GM23338 (cell line): ENCODE measurements around the gene RHOT1. TPM values are rescaled to one million over a fixed set of nuclear protein-coding genes. Genes with fewer than 3 reads are reported as not detected.

Experiments used
- ATAC-seq: fragments of 200-7000 bp; cut with Tn5 transposase; 3 replicates; pipeline ENCODE4 v1.9.1; 2020
- DNase-seq: peaks from one replicate; pipeline ENCODE4 v3.0.0-alpha.2; 2015; ENCODE audit warnings: low spot score
- H2AFZ ChIP-seq: fragments of 200-600 bp; sonication (generic); 2 replicates; pipeline ENCODE4 v1.8.0; 2016; ENCODE audit warnings: antibody characterized with exemption, mild to moderate bottlenecking, moderate library complexity
- H3F3A ChIP-seq: fragments of 200-600 bp; sonication (generic); replicated peaks from 2 replicates; pipeline ENCODE4 v1.8.0; 2017; ENCODE audit warnings: antibody characterized with exemption, mixed run types, low read depth
- H3K27ac ChIP-seq: fragments of 200-600 bp; sonication (generic); 2 replicates; pipeline ENCODE4 v1.6.1; 2016; ENCODE audit warnings: low read depth
- H3K27me3 ChIP-seq: fragments of 200-600 bp; sonication (generic); 2 replicates; pipeline ENCODE4 v1.8.0; 2016; ENCODE audit warnings: mild to moderate bottlenecking, mixed run types, moderate library complexity; ENCODE audit not compliant: insufficient read depth
- H3K36me3 ChIP-seq: fragments of 200-600 bp; sonication (generic); 2 replicates; pipeline ENCODE4 v1.8.0; 2016; ENCODE audit warnings: mild to moderate bottlenecking; ENCODE audit not compliant: insufficient read depth
- H3K4me1 ChIP-seq: fragments of 200-600 bp; sonication (generic); 2 replicates; pipeline ENCODE4 v1.8.0; 2016; ENCODE audit warnings: mild to moderate bottlenecking, moderate library complexity; ENCODE audit not compliant: insufficient read depth
- H3K4me2 ChIP-seq: fragments of 200-600 bp; sonication (generic); 2 replicates; pipeline ENCODE4 v1.7.1; 2017; ENCODE audit warnings: mixed run types
- H3K4me3 ChIP-seq: fragments of 200-600 bp; sonication (generic); 2 replicates; pipeline ENCODE4 v1.6.1; 2016; ENCODE audit warnings: mixed run types
- H3K79me2 ChIP-seq: fragments of 200-600 bp; sonication (generic); replicated peaks from 2 replicates; pipeline ENCODE4 v1.8.0; 2017; ENCODE audit warnings: mild to moderate bottlenecking; ENCODE audit not compliant: insufficient read depth
- H3K9me2 ChIP-seq: fragments of 200-600 bp; sonication (generic); 2 replicates; pipeline ENCODE4 v1.8.0; 2017; ENCODE audit not compliant: insufficient read depth
- H4K20me1 ChIP-seq: fragments of 200-600 bp; sonication (generic); replicated peaks from 2 replicates; pipeline ENCODE4 v1.8.0; 2017; ENCODE audit warnings: mild to moderate bottlenecking; ENCODE audit not compliant: insufficient read depth
- H3K27ac Mint-ChIP-seq: 2 replicates; pipeline ENCODE4 v1.8.0; 2020; ENCODE audit warnings: inconsistent platforms, mild to moderate bottlenecking, moderate library complexity, mixed read lengths
- H3K27me3 Mint-ChIP-seq: 3 replicates; pipeline ENCODE4 v1.8.0; 2022; ENCODE audit warnings: low read depth, mild to moderate bottlenecking, moderate library complexity, mixed read lengths, inconsistent platforms; ENCODE audit not compliant: insufficient read depth, poor library complexity
- H3K36me3 Mint-ChIP-seq: 3 replicates; pipeline ENCODE4 v1.8.0; 2021; ENCODE audit warnings: low read depth, mild to moderate bottlenecking, inconsistent platforms, moderate library complexity, mixed read lengths
- H3K4me1 Mint-ChIP-seq: 3 replicates; pipeline ENCODE4 v1.8.0; 2020; ENCODE audit warnings: mild to moderate bottlenecking, inconsistent platforms, mixed read lengths
- H3K4me3 Mint-ChIP-seq: 3 replicates; pipeline ENCODE4 v1.8.0; 2021; ENCODE audit warnings: moderate library complexity, mild to moderate bottlenecking, inconsistent platforms, mixed read lengths
- H3K9me3 Mint-ChIP-seq: 3 replicates; pipeline ENCODE4 v1.8.0; 2020; ENCODE audit warnings: moderate library complexity, mild to moderate bottlenecking, inconsistent platforms, mixed read lengths
- CREB1 ChIP-seq: fragments of 250-450 bp; sonication (Bioruptor Pico); IDR thresholded peaks from 2 replicates; pipeline ENCODE4 v1.5.0; 2020; ENCODE audit warnings: low read depth, mild to moderate bottlenecking, moderate library complexity
- CTCF ChIP-seq, 2 experiments: fragments of 200-600 bp in 1 of 2; sonication (generic) in 1 of 2; conservative IDR thresholded peaks; 2 replicates each; pipeline versions ENCODE4 v1.5.1 to v1.6.1; 2016 to 2017; ENCODE audit warnings: antibody characterized with exemption in 2 of 2, low read depth in 2 of 2, mild to moderate bottlenecking in 2 of 2, moderate library complexity in 1 of 2
- ETS1 ChIP-seq: IDR thresholded peaks from 2 replicates; pipeline ENCODE4 v1.6.1; 2016; ENCODE audit warnings: antibody characterized with exemption
- EZH2 ChIP-seq: fragments of 200-600 bp; sonication (generic); IDR thresholded peaks from one replicate; pipeline ENCODE4 v1.8.0; 2017; ENCODE audit warnings: antibody characterized with exemption, mild to moderate bottlenecking, low read depth; ENCODE audit not compliant: unreplicated experiment
- EZH2phosphoT487 ChIP-seq: fragments of 200-600 bp; sonication (generic); IDR thresholded peaks from one replicate; pipeline ENCODE4 v1.8.1; 2018; ENCODE audit warnings: antibody characterized with exemption; ENCODE audit not compliant: unreplicated experiment
- JUNB ChIP-seq: IDR thresholded peaks from one replicate; pipeline ENCODE4 v1.6.1; 2016; ENCODE audit warnings: antibody characterized with exemption; ENCODE audit not compliant: unreplicated experiment
- NANOG ChIP-seq: IDR thresholded peaks from 2 replicates; pipeline ENCODE4 v1.6.1; 2016; ENCODE audit warnings: antibody characterized with exemption, borderline replicate concordance
- REST ChIP-seq: IDR thresholded peaks from one replicate; pipeline ENCODE4 v1.6.1; 2018; ENCODE audit warnings: antibody characterized with exemption; ENCODE audit not compliant: unreplicated experiment
- STAT1 ChIP-seq: IDR thresholded peaks from one replicate; pipeline ENCODE4 v1.6.1; 2016; ENCODE audit warnings: antibody characterized with exemption; ENCODE audit not compliant: unreplicated experiment
- ZNF114 ChIP-seq: fragments of 250-450 bp; sonication (Bioruptor Pico); IDR thresholded peaks from 2 replicates; pipeline ENCODE4 v1.5.0; 2020; ENCODE audit warnings: mild to moderate bottlenecking, moderate library complexity
- ZNF331 ChIP-seq: fragments of 250-450 bp; sonication (Bioruptor Pico); IDR thresholded peaks from 2 replicates; pipeline ENCODE4 v1.5.0; 2020; ENCODE audit warnings: low read depth, mild to moderate bottlenecking, moderate library complexity
- polyA plus RNA-seq: library from polyadenylated mRNA; unstranded; fragments of >200 nt; fragmentation: Nextera tagmentation; extraction: Ambion mirVana; gene quantifications from 2 replicates; pipeline ENCODE4 v1.2.1, GENCODE V29; 2016
- total RNA-seq: library from RNA; depleted of rRNA; stranded (reverse); fragments of >200 nt; shearing (Covaris generic); gene quantifications from 2 replicates; pipeline ENCODE4 v1.2.3, GENCODE V29; 2014

The RHOT1 gene
- total and polyA plus RNA-seq, 2 experiments from 2014 or later = 40.8 to 53.5 TPM

- H3K9me2 ChIP-seq = no peaks in the 10 kb centered on the region
- H3K79me2 ChIP-seq = peaks cover 18% of the 10 kb centered on the region
- peaks cover 2% of the 10 kb centered on the region for H3K27me3 Mint-ChIP-seq
- H3K4me1 Mint-ChIP-seq = no peaks in the 10 kb centered on the region
- H3K36me3 ChIP-seq = peaks cover 11% of the 10 kb centered on the region; the same call in 1 of the 2 replicates
- no peak overlapping the region for H3K27ac Mint-ChIP-seq
- H2AFZ ChIP-seq = no peak overlapping the region
- no peak overlapping the region for H3K27ac ChIP-seq
- H4K20me1 ChIP-seq = peaks cover 7% of the 10 kb centered on the region
- H3K27me3 ChIP-seq = no peaks in the 10 kb centered on the region
- no peak overlapping the region for H3K4me3 Mint-ChIP-seq
- no peaks in the 10 kb centered on the region for H3K9me3 Mint-ChIP-seq
- no peak for DNase-seq
- H3K4me3 ChIP-seq = no peak overlapping the region
- peaks cover 45% of the 10 kb centered on the region for H3K36me3 Mint-ChIP-seq
- no peaks in the 10 kb centered on the region for H3F3A ChIP-seq
- ATAC-seq = no peak
- no peak for TF ChIP-seq JUNB
- TF ChIP-seq EZH2phosphoT487 = no peak
- TF ChIP-seq CREB1 = no peak
- no peaks in the 10 kb centered on the region for H3K4me1 ChIP-seq
- H3K4me2 ChIP-seq = no peak overlapping the region
Observed at GRCh38 chr17:32157225-32157624, 14.9 kb downstream of the RHOT1 start.

DNA sequence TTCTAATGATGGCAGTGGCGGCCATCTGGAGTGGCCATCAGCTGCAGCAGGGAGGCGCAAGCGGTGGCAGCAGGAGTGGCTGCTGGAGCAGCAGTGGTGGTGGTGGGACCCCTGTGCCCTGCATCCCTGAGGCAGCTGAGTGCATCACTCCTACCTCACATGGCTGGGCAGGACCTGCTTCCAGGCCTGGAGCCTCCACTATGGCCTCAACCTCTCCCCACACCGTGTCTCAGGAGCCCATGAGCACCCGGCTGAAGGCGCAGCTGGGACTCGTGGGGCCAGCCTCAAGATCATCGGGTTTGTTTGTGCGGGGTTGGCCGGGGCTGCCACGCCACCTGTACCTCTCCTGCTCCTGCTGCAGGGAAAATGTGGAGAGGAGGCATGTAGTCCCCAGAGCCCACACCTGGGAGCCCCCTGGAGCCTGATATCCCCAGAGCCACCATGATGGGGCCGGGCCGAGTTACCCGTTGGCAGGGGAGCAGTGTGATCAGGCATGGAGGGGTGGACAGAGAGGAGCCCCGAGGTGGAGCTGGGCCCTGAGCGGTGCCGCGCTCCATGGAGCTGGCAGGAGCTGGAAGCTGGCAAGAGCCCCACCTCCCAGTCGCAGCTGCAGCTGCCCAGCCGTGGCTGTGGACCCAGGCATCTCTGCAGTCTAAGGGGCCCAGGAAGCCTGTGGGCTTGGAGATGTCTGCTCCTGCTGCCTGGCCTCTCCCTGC lies 16.7 kb downstream of the RHOT1 start:
- no peaks in the 10 kb centered on the region for H3K36me3 ChIP-seq
- TF ChIP-seq ETS1 (no peak), NANOG (no peak), EZH2 (no peak), ZNF114 (no peak), REST (no peak), STAT1 (no peak), CTCF (conservative IDR thresholded peaks at IDR 0.05; ENCODE audit: low read depth in 2 of 2) (no peak), ZNF331 (CRISPR knock-in tag) (no peak), EZH2phosphoT487 (no peak), CREB1 (no peak)

More for the DNA sequence above, 16.7 kb downstream of the RHOT1 start:
- H3K79me2 ChIP-seq = peaks cover 15% of the 10 kb centered on the region; the same call in 1 of the 2 replicates
- H3F3A ChIP-seq = no peaks in the 10 kb centered on the region
- H3K27me3 ChIP-seq = no peaks in the 10 kb centered on the region
- Mint-ChIP-seq H3K27ac (no peak overlapping the region), H3K4me1 (no peaks in the 10 kb centered on the region), H3K27me3 (peaks cover 2% of the 10 kb centered on the region), H3K9me3 (peaks cover 7% of the 10 kb centered on the region), H3K4me3 (no peak overlapping the region), H3K36me3 (peaks cover 43% of the 10 kb centered on the region)
- no peak overlapping the region for H3K27ac ChIP-seq
- H3K4me2 ChIP-seq = no peak overlapping the region
- no peak overlapping the region for H2AFZ ChIP-seq
- H3K9me2 ChIP-seq = no peaks in the 10 kb centered on the region
- ATAC-seq (no peak; the same call in 2 of the 3 replicates), DNase-seq (no peak)
- H4K20me1 ChIP-seq = peaks cover 7% of the 10 kb centered on the region
- H3K4me3 ChIP-seq = no peak overlapping the region
- H3K4me1 ChIP-seq = no peaks in the 10 kb centered on the region
